HCT116 (cell line): ENCODE results near the gene COPZ1. TPM values are rescaled to one million over a fixed set of nuclear protein-coding genes. Genes with fewer than 3 reads are reported as not detected.

Source experiments
- ATAC-seq: fragments of 200-7000 bp; cut with Tn5 transposase; 2 replicates; pipeline ENCODE4 v1.9.1; 2020; ENCODE audit warnings: mild to moderate bottlenecking, moderate library complexity
- BruUV-seq: library from RNA; stranded (reverse); fragments of 400-500 nt; replicated peaks from 2 replicates; lab custom pipeline; 2021; lab: Mats Ljungman, UMichigan
- CTCF ChIA-PET: fragments of 300-600 bp; sonication (Branson Sonifier 250); formaldehyde crosslinking; loops from one replicate; lab custom pipeline; 2021; ENCODE audit warnings: antibody characterized with exemption; lab: Charles Lee
- POLR2A ChIA-PET: fragments of 300-600, 350-600 bp; sonication (Branson Sonifier 250); formaldehyde crosslinking; loops from one replicate; lab custom pipeline; 2021; ENCODE audit warnings: antibody characterized with exemption; lab: Charles Lee
- RAD21 ChIA-PET, 2 experiments: fragments of 300-600 bp; sonication (Branson Sonifier 250); formaldehyde crosslinking; loops; one replicate each; lab custom pipeline; 2023; ENCODE audit warnings: low total read pairs in 2 of 2; ENCODE audit not compliant: uncharacterized antibody in 2 of 2, unreplicated experiment in 2 of 2, low non-redundant PET in 1 of 2; lab: Charles Lee
- DNase-seq: peaks from one replicate; pipeline ENCODE4 v3.0.0-alpha.2; 2010; ENCODE audit warnings: low read depth, low spot score
- H2AFZ ChIP-seq: fragments of 200-600 bp; shearing (Covaris generic), sonication (generic); 2 replicates; pipeline ENCODE4 v1.6.1; 2017; ENCODE audit warnings: low read depth, mixed run types, mixed read lengths, antibody characterized with exemption, low read length; ENCODE audit not compliant: poor library complexity, severe bottlenecking
- H3K27ac ChIP-seq: 2 replicates; pipeline ENCODE4 v1.5.1; 2012; ENCODE audit warnings: low read depth, low read length
- H3K27me3 ChIP-seq: fragments of 200-600 bp; sonication (generic); 2 replicates; pipeline ENCODE4 v1.6.1; 2016; ENCODE audit warnings: mixed run types, low read length, mixed read lengths; ENCODE audit not compliant: insufficient read depth
- H3K36me3 ChIP-seq, 2 experiments: fragments of 200-500 bp in 1 of 2; fragments of 200-600 bp in 1 of 2; sonication (Bioruptor generic) in 1 of 2; sonication (generic) in 1 of 2; 2 replicates each; pipeline versions ENCODE4 v1.5.1 to v1.6.1; 2014 to 2016; ENCODE audit warnings: low read length in 2 of 2, inconsistent platforms in 1 of 2, mixed read lengths in 1 of 2, mixed run types in 1 of 2; ENCODE audit not compliant: insufficient read depth in 2 of 2, control insufficient read depth in 1 of 2
- H3K4me1 ChIP-seq, 2 experiments: fragments of 200-600 bp in 1 of 2; sonication (generic) in 1 of 2; 2 replicates each; pipeline versions ENCODE4 v1.5.1 to v1.6.1; 2012 to 2017; ENCODE audit warnings: low read length in 2 of 2, inconsistent platforms in 1 of 2, mild to moderate bottlenecking in 1 of 2, mixed read lengths in 1 of 2, mixed run types in 1 of 2, moderate library complexity in 1 of 2; ENCODE audit not compliant: insufficient read depth in 2 of 2, control insufficient read depth in 1 of 2
- H3K4me2 ChIP-seq: fragments of 200-600 bp; sonication (generic); 2 replicates; pipeline ENCODE4 v1.6.1; 2017; ENCODE audit warnings: mixed run types, low read length, mixed read lengths
- H3K4me3 ChIP-seq, 2 experiments: fragments of 200-600 bp in 1 of 2; sonication (generic) in 1 of 2; replicated peaks in 1 of 2; 2 replicates each; pipeline ENCODE4 v1.5.1; 2011 to 2016; ENCODE audit warnings: low read length in 2 of 2, control low read depth in 1 of 2, low read depth in 1 of 2, mild to moderate bottlenecking in 1 of 2, mixed read lengths in 1 of 2, mixed run types in 1 of 2
- H3K79me2 ChIP-seq: fragments of 200-600 bp; sonication (generic); 2 replicates; pipeline ENCODE4 v1.6.1; 2017; ENCODE audit warnings: mild to moderate bottlenecking, mixed run types, low read length, moderate library complexity, mixed read lengths; ENCODE audit not compliant: insufficient read depth
- H3K9ac ChIP-seq: fragments of 200-600 bp; sonication (generic); 2 replicates; pipeline ENCODE4 v1.6.1; 2016; ENCODE audit warnings: low read length, mixed read lengths
- H3K9me2 ChIP-seq: fragments of 200-600 bp; sonication (generic), shearing (Covaris generic); 2 replicates; pipeline ENCODE4 v1.6.1; 2017; ENCODE audit warnings: mixed run types, mild to moderate bottlenecking, moderate library complexity; ENCODE audit not compliant: insufficient read depth
- H3K9me3 ChIP-seq, 2 experiments: fragments of 200-500 bp in 1 of 2; fragments of 200-600 bp in 1 of 2; sonication (Bioruptor generic) in 1 of 2; sonication (generic) in 1 of 2; 2 replicates each; pipeline ENCODE4 v1.6.1; 2014 to 2017; ENCODE audit warnings: low read length in 2 of 2, mixed read lengths in 2 of 2, inconsistent platforms in 1 of 2, low read depth in 1 of 2, mild to moderate bottlenecking in 1 of 2, mixed run types in 1 of 2, moderate library complexity in 1 of 2; ENCODE audit not compliant: control insufficient read depth in 1 of 2, insufficient read depth in 1 of 2
- H4K20me1 ChIP-seq: fragments of 200-600 bp; sonication (generic), shearing (Covaris generic); 2 replicates; pipeline ENCODE4 v1.6.1; 2017; ENCODE audit warnings: mixed run types, mild to moderate bottlenecking, moderate library complexity; ENCODE audit not compliant: insufficient read depth
- EGR1 ChIP-seq: IDR thresholded peaks from 2 replicates; pipeline ENCODE4 v1.6.1; 2012; ENCODE audit warnings: low read depth
- ELF1 ChIP-seq: IDR thresholded peaks from 2 replicates; pipeline ENCODE4 v1.6.1; 2012; ENCODE audit warnings: low read depth, borderline replicate concordance
- EZH2 ChIP-seq: fragments of 200-600 bp; sonication (generic); IDR thresholded peaks from 2 replicates; pipeline ENCODE4 v1.6.1; 2017; ENCODE audit warnings: antibody characterized with exemption, mixed run types
- EZH2phosphoT487 ChIP-seq: fragments of 200-600 bp; IDR thresholded peaks from 2 replicates; pipeline ENCODE4 v1.6.1; 2018; ENCODE audit warnings: antibody characterized with exemption, borderline replicate concordance
- POLR2A ChIP-seq: IDR thresholded peaks from 2 replicates; pipeline ENCODE4 v1.7.0; 2011; ENCODE audit warnings: borderline replicate concordance; ENCODE audit not compliant: insufficient read depth, insufficient read length; ENCODE audit errors: extremely low read depth
- POLR2AphosphoS5 ChIP-seq: IDR thresholded peaks from 2 replicates; pipeline ENCODE4 v1.6.1; 2011; ENCODE audit warnings: mild to moderate bottlenecking, low read depth, low read length, moderate library complexity
- RAD21 ChIP-seq: IDR thresholded peaks from 2 replicates; pipeline ENCODE4 v1.6.1; 2012; ENCODE audit warnings: low read depth, mild to moderate bottlenecking
- SIN3A ChIP-seq: IDR thresholded peaks from 2 replicates; pipeline ENCODE4 v1.6.1; 2012; ENCODE audit warnings: low read depth
- SP1 ChIP-seq: IDR thresholded peaks from 2 replicates; pipeline ENCODE4 v1.6.1; 2012; ENCODE audit warnings: low read depth
- SRF ChIP-seq: IDR thresholded peaks from 2 replicates; pipeline ENCODE4 v1.6.1; 2012; ENCODE audit warnings: low read depth
- TCF7L2 ChIP-seq: IDR thresholded peaks from 2 replicates; pipeline ENCODE4 v1.7.0; 2011; ENCODE audit warnings: borderline replicate concordance, inconsistent platforms; ENCODE audit not compliant: insufficient read depth, insufficient read length; ENCODE audit errors: extremely low read depth
- YY1 ChIP-seq: IDR thresholded peaks from 2 replicates; pipeline ENCODE4 v1.6.1; 2011; ENCODE audit warnings: low read length, low read depth, moderate library complexity, mild to moderate bottlenecking; ENCODE audit not compliant: insufficient replicate concordance; ENCODE audit errors: extremely low read depth
- ZFX ChIP-seq: fragments of 450-650 bp; IDR thresholded peaks from 2 replicates; pipeline ENCODE4 v1.6.1; 2017
- ZNF274 ChIP-seq: fragments of 200-500 bp; sonication (Bioruptor generic); IDR thresholded peaks from 2 replicates; pipeline ENCODE4 v1.6.1; 2014; ENCODE audit warnings: mild to moderate bottlenecking, low read depth, low read length, inconsistent platforms
- intact Hi-C: fragments of 100-400 bp; cut with micrococcal nuclease; formaldehyde crosslinking; loops from 2 replicates; pipeline ENCODE4 v1.10.0; 2022
- total RNA-seq: library from RNA; stranded (reverse); gene quantifications from one replicate; pipeline ENCODE4 v1.2.1, GENCODE V29; 2021; ENCODE audit not compliant: unreplicated experiment
- TF ChIP-seq, protein P1 (sequence below): IDR thresholded peaks from 2 replicates; pipeline ENCODE4 v1.6.1; 2012

Gene COPZ1
- total RNA-seq, 1 experiment from 2014 or later = 191 TPM

DNA sequence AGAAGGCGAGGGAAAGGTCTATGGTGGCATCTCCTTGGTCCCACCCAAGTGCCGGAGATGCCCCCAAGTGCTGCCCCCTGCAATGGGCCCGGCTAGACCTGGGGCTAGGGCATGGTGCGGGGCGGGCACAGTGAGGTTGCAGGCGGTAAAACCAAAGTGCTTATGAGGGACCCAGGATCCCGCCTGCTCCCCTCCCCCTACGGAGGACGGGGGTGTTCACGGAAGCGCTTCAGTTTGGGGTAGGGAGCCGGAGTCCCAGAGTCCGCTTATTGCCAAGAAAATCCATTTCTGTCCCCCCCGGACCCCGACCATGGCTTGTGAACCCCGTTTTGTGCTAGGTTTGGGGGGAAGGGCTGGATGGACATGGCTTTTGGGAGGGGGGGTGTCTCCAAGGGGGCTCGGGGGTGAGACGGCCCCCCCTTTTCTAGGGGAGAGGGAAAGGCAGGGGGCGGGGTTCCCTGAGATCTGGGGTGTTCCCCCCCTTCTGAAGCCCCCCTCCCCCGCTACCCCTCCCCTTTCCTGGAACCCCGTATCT lies 44.7 kb downstream of the COPZ1 start:
- Histone ChIP-seq H3K4me2 (peak overlapping the region; percentile 74), H3K4me3 (0 out of 4 replicates have a peak overlapping the region, but pooled peaks of 1 of the 2 experiments have one; percentile 29)
- no peak for ATAC-seq

More for the DNA sequence above, 44.7 kb downstream of the COPZ1 start:
- no peak for DNase-seq
- Histone ChIP-seq H3K27me3 (no peaks in the 10 kb centered on the region), H3K9me3 (no peaks in the 10 kb centered on the region), H3K9ac (peak overlapping the region; percentile 39), H3K79me2 (no peaks in the 10 kb centered on the region), H2AFZ (no peak overlapping the region), H3K27ac (no peak overlapping the region), H3K9me2 (no peaks in the 10 kb centered on the region), H3K4me1 (peaks cover 37 to 65% of the 10 kb centered on the region in 2 experiments), H3K36me3 (no peaks in the 10 kb centered on the region), H4K20me1 (no peaks in the 10 kb centered on the region)
- ChIA-PET RAD21 (interaction anchor here (1.0 to 1.8 kb wide), 1 partner anchor 10 kb away, joined by 5 to 7 read pairs; no protein-coding TSS in a partner anchor), CTCF (interaction anchor here (0.9 to 2.8 kb wide), 15 partner anchors 9 to 169 kb away, joined by 3 to 51 read pairs (median 5); partner anchors contain the start of genes CBX5 and HNRNPA1), POLR2A (interaction anchor here (0.9 to 1.8 kb wide), 3 partner anchors 10 to 89 kb away, joined by 3 to 6 read pairs (median 3); partner anchors contain the start of genes CBX5 and COPZ1)
- TF ChIP-seq POLR2A (no peak), SP1 (no peak), YY1 (no peak), EZH2phosphoT487 (no peak), EGR1 (no peak), ELF1 (no peak), POLR2AphosphoS5 (no peak), SIN3A (no peak), TCF7L2 (no peak), EZH2 (no peak), ZNF274 (no peak), RAD21 (no peak), SRF (no peak), ZFX (no peak)
- TF ChIP-seq, protein P1, sequence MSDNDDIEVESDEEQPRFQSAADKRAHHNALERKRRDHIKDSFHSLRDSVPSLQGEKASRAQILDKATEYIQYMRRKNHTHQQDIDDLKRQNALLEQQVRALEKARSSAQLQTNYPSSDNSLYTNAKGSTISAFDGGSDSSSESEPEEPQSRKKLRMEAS = no peak
- no TSS peak for BruUV-seq
- intact Hi-C loops = loop anchor here (1.0 to 2.0 kb wide), 2 partner anchors 25 to 69 kb away; no protein-coding TSS in a partner anchor
